ENCODE results near the gene VSIG4. TPM values are rescaled to one million over a fixed set of nuclear protein-coding genes. Genes with fewer than 3 reads are reported as not detected.

Gene VSIG4
- total and polyA plus RNA-seq, 2 experiments from 2014 or later, result 3.2 to 8.8 TPM

- peaks cover 3% of the 10 kb centered on the region for H3K4me1 ChIP-seq (ENCODE audit: insufficient read depth)
- H4K20me1 ChIP-seq (ENCODE audit: insufficient read depth, poor library complexity, severe bottlenecking), result no peaks in the 10 kb centered on the region
- no peaks in the 10 kb centered on the region for H3K79me2 ChIP-seq
- no peak for TF ChIP-seq CTCF (IDR thresholded peaks at IDR 0.05; ENCODE audit: poor library complexity)
- no peak for TF ChIP-seq EZH2phosphoT487 (IDR thresholded peaks at IDR 0.05; ENCODE audit: low read depth, severe bottlenecking, unreplicated experiment)
- no peak for TF ChIP-seq EZH2 (IDR thresholded peaks at IDR 0.05; ENCODE audit: borderline replicate concordance)
- no peaks in the 10 kb centered on the region for H3K9me2 ChIP-seq (replicated peaks; ENCODE audit: insufficient read depth)
- H3K9me3 ChIP-seq (ENCODE audit: low read depth), result no peaks in the 10 kb centered on the region
- H3K27me3 ChIP-seq, result no peaks in the 10 kb centered on the region
- no peak for DNase-seq (ENCODE audit: low spot score)
- no peak overlapping the region for H2AFZ ChIP-seq
- no peaks in the 10 kb centered on the region for H3K36me3 ChIP-seq (replicated peaks; ENCODE audit: insufficient read depth, low read depth)
- 72% methylated on average over 7 of the region's 7 CpGs for WGBS (ENCODE audit: low lambda C conversion rate, missing lambda C conversion rate)
- H3K27ac ChIP-seq, result no peak overlapping the region
- H3K4me2 ChIP-seq, result no peak overlapping the region
- no peak overlapping the region for H3K4me3 ChIP-seq
These were observed 21.1 kb downstream of the VSIG4 start for GRCh38 chrX:66018585-66019309.

GRCh38 chrX:66017659-66018170, 22.2 kb downstream of the VSIG4 start:
- no peaks in the 10 kb centered on the region for H4K20me1 ChIP-seq (ENCODE audit: insufficient read depth, poor library complexity, severe bottlenecking)
- TF ChIP-seq EZH2 (IDR thresholded peaks at IDR 0.05; ENCODE audit: borderline replicate concordance) (no peak), EZH2phosphoT487 (IDR thresholded peaks at IDR 0.05; ENCODE audit: low read depth, severe bottlenecking, unreplicated experiment) (no peak), CTCF (IDR thresholded peaks at IDR 0.05; ENCODE audit: poor library complexity) (no peak)
- H3K4me1 ChIP-seq (ENCODE audit: insufficient read depth), result peaks cover 3% of the 10 kb centered on the region
- H3K9me3 ChIP-seq (ENCODE audit: low read depth), result no peaks in the 10 kb centered on the region
- H3K27me3 ChIP-seq, result no peaks in the 10 kb centered on the region
- no peaks in the 10 kb centered on the region for H3K79me2 ChIP-seq
- H2AFZ ChIP-seq, result no peak overlapping the region
- DNase-seq (ENCODE audit: low spot score), result no peak
- H3K4me3 ChIP-seq, result no peak overlapping the region
- no peak overlapping the region for H3K27ac ChIP-seq
- H3K4me2 ChIP-seq, result no peak overlapping the region
- H3K36me3 ChIP-seq (replicated peaks; ENCODE audit: insufficient read depth, low read depth), result no peaks in the 10 kb centered on the region
- no peaks in the 10 kb centered on the region for H3K9me2 ChIP-seq (replicated peaks; ENCODE audit: insufficient read depth)

- WGBS (ENCODE audit: low lambda C conversion rate, missing lambda C conversion rate), result 60% methylated on average over 2 of the region's 2 CpGs
- Histone ChIP-seq H3K9me3 (ENCODE audit: low read depth) (no peaks in the 10 kb centered on the region), H4K20me1 (ENCODE audit: insufficient read depth, poor library complexity, severe bottlenecking) (no peaks in the 10 kb centered on the region), H3K4me3 (no peak overlapping the region), H3K4me1 (ENCODE audit: insufficient read depth) (peaks cover 3% of the 10 kb centered on the region), H3K79me2 (no peaks in the 10 kb centered on the region), H3K4me2 (no peak overlapping the region), H3K27ac (no peak overlapping the region), H3K36me3 (replicated peaks; ENCODE audit: insufficient read depth, low read depth) (no peaks in the 10 kb centered on the region), H3K27me3 (no peaks in the 10 kb centered on the region), H3K9me2 (replicated peaks; ENCODE audit: insufficient read depth) (no peaks in the 10 kb centered on the region), H2AFZ (no peak overlapping the region)
- DNase-seq (ENCODE audit: low spot score), result no peak
- TF ChIP-seq EZH2 (IDR thresholded peaks at IDR 0.05; ENCODE audit: borderline replicate concordance), result no peak
- TF ChIP-seq CTCF (IDR thresholded peaks at IDR 0.05; ENCODE audit: poor library complexity), result no peak
- no peak for TF ChIP-seq EZH2phosphoT487 (IDR thresholded peaks at IDR 0.05; ENCODE audit: low read depth, severe bottlenecking, unreplicated experiment)
These were observed 22.8 kb downstream of the VSIG4 start for GRCh38 chrX:66016905-66017658.

All from hepatocyte (in vitro differentiated cells).